GM18520 (cell line): ENCODE measurements around the gene NCSTN.
A peak's percentile ranks its signal among the peaks of the same experiment; 100 is the strongest.

Experiments
- ATAC-seq: cut with Tn5 transposase; IDR thresholded peaks from one replicate; pipeline ENCODE4 v1.9.1; 2021; ENCODE audit not compliant: unreplicated experiment

NCSTN gene

GRCh38 chr1:160342953-160343869 lies at the start of gene NCSTN, which contains the start of gene COPA:
Gene NCSTN (plus strand): TSS chr1:160343383. CDS start chr1:160343397, 14 bp downstream.
Gene COPA (minus strand): TSS chr1:160343250. CDS start chr1:160343170, 80 bp downstream.
- ATAC-seq, result peak; percentile 83

DNA sequence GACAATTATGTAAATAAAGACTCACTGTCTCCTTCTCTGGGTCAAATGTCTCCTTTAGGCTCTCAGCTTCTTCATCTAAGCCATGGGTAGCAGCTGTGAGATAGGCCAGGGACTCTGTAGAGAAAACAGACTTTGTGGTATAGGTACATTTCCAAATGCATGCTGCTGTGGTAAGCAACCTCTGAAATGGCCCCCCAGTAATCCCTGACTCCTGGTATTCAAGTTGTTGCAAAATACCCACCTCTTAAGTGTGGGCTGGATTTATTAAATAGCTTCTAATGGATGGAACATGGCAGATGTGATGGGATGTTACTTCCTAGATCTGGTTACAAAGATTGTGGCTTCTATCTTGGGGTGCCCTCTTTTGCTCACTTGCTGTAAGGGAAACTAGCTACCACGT lies 47.1 kb upstream of the NCSTN start:
- no peak for ATAC-seq

- ATAC-seq, result no peak
Observed at GRCh38 chr1:160300173-160300572, 43.0 kb upstream of the NCSTN start.

DNA sequence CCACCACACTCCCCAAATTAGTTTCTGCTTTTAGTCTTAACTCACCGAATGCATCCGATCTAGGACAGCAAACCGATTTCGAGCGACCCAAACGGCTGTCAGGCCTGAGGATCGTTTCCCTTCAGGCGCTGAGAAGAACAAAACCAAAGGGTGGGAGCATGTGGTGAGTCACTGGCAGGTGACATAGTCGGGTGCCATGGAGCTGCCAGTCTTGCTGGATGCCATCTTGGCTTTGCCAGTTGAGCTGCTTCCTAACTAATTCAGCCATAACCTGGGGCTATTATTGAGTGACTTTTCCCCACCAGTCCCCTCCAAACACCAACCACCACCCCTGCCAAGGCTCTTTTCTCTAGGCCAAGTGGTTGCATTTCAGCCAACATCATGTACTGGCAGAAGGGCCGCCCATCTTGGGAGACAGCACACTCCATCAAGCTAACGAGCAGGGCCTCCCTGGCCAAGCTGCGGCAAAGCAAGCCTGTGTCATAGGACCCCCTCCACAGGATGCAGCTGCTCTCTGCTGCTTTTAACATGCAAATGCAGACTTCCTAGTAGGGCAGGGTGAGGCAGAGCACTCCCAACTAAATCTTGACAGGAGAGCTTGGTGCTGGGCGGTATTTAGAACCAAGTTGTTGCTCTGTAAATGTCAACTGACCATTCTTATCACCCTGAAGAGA lies 35.9 kb upstream of the NCSTN start:
- ATAC-seq, result no peak

GRCh38 chr1:160308451-160309184 lies 34.6 kb upstream of the NCSTN start:
- no peak for ATAC-seq

GRCh38 chr1:160309185-160309557 lies 34.0 kb upstream of the NCSTN start:
- ATAC-seq, result no peak

- no peak for ATAC-seq
Observed at GRCh38 chr1:160309571-160309970, 33.6 kb upstream of the NCSTN start.

GRCh38 chr1:160315359-160315758 lies 27.8 kb upstream of the NCSTN start:
- no peak for ATAC-seq

DNA sequence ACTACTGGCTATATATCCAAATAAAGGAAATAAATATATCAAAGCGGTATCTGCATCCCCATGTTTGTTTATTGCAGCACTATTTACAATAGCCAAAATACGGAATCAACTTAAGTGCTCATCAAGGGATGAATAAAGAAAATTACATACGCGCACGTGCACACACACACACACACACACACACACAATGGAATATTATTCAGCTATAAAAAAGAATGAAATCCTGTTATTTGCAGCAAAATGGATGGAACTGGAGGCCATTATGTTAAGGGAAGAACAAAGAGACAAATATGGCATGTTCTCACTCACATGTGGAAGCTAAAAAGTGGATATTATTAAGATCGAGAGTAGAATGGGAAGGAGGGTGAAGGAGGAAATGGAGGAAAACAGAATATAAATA lies 20.4 kb upstream of the NCSTN start:
- no peak for ATAC-seq

DNA sequence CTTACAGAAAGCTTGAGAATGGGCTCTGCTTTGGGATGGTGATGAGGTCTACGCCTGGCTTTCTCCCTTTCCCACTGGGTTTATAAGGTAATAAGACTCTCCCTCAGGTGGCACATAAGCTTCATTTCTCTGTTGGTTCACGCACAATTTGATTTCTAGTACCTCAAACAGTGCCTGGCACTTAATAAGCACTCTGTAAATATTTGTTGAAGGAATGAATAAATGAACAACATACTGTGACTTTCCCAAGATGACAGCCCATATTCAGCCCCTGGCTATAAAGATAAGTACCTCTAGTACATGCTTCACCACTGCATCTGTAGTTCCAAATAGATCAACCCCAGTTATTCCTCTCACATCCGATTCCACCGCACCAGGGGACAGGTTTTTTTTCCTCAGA lies 17.9 kb upstream of the NCSTN start:
- no peak for ATAC-seq

DNA sequence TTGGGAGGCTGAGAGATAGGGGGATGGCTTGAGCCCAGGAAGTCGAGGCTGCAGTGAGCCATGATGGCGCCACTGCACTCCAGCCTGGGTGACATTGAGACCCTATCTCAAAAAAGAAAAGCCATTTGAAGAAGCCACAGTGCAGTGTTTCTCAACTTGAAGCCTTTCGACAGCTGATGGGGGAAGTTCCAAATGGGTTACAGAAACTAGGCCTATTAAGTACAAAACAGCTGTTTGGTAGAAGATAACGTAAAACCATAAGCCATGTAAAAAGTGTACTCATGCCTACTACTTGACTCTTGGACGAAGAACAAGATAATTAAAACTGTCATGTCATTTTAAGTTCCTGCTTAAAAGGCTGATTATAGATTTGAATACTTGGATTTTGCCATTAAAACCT lies 16.8 kb upstream of the NCSTN start:
- ATAC-seq, result no peak

DNA sequence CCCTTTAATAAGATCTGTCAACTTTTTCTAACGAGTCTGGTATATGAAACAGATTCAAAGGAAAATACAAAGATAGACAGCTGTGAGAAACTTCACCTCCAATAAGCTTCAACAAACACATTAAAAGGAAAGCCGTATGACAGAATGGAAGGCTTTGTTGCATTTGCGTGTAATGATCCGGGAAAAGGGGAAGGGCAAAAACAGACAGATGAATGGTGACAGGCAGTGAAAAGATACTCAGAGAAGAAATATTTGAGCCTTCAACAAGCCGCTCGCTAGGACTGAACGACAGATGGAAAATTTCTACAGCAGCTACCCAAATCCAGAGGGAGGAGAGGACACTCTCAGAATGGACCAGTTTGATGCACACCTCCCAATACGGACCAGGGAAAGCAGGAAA lies 15.0 kb upstream of the NCSTN start:
- ATAC-seq, result no peak

- ATAC-seq, result no peak
Observed at GRCh38 chr1:160330119-160330518, 13.1 kb upstream of the NCSTN start.

DNA sequence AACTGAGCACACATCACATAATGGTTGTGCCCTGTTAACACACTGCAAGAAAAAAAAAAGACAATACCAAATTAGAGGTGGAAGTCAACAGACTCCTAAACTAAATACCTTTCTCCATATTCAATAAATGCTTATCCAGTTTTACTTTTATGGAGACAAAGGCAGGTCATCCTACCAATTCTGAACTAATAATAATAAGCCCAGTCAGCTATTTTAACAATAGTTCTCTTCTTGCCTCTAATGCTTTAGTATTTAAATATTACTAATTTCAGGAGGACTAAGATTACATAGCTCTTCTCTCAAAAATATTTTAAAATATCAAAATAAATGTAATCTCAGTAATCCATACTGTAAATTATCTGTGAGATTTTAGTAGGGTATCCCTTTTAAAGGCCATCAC lies 10.7 kb upstream of the NCSTN start:
- no peak for ATAC-seq

DNA sequence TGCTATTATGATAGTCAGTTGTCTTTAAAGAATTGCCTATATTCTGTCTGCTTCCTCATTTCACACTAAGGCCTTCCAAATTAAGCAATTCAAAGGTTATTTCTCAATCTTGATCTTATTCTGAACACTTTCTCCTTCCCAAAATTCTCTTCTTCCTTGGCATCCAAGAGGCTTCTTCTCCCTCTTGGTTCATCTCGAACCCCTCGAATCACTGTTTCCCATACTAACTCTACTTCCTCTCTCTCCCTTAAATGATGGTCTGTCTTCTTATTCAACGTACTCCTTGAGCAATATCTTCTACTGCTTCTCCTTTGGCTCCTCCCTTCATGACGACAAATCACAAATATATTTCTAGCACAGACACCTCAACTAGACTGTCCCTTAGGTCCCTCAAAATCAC lies 4.6 kb upstream of the NCSTN start:
- ATAC-seq, result no peak

DNA sequence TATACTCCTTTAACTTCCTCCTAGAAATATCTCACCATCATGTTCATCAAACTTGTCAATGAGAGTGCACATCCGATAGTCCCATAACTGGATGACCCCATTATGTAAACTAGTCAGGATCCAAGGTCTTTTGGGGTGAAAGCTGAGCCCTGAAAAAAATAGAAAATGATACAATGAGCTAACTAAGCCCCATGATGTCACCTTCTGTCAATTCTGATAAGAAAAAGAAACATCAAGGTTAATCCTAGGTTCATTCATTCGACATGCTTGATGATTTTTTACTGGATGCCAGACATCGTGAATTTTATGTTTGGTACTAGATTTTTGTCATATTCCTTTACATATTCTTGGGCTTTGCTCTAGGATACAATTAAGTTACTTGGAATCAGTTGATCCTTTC lies 3.0 kb upstream of the NCSTN start:
- no peak for ATAC-seq

DNA sequence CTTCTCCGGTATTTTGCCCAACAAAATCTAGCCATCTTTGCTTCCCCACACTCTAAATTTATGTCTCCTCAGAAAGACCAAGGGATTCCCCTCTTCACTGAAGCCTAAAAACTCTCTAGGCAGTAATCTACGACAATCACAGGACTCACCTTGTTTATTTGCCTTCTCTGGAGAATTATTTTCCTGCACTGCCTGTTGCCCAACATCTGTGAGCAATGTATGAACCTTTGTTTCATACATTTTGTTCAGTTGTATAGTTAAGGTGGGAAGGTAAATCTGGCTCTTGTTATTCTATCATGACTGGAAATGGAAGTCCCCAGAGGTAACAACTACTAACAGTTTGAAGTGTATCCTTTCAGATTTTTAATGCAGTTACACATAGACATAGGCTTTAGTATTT lies 2.3 kb upstream of the NCSTN start:
- ATAC-seq, result no peak

DNA sequence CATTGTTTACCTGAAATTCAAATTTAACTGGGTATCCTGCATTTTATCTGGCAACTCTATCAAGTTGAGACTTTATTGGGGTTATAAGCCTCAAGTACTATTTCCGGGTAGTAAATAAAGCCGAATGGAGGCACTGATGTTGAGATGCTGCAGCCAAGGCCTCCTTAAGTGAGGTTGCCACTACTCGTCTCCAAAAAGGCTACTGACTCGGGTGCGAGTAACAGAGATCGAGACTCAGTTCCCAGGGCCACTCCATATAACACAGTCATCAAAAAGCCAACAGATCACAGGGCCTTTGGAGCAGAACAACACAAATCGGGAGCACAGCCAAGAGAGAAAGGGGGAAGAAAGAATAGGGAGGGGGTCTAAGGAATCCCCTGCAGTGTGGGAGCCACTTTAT lies 657 bp upstream of the NCSTN start:
- ATAC-seq, result no peak

GRCh38 chr1:160344241-160344640 lies 1.1 kb downstream of the NCSTN start:
- no peak for ATAC-seq

- no peak for ATAC-seq
Observed at GRCh38 chr1:160344936-160345335, 1.8 kb downstream of the NCSTN start.

- no peak for ATAC-seq
Observed at GRCh38 chr1:160346463-160346862, 3.3 kb downstream of the NCSTN start.

DNA sequence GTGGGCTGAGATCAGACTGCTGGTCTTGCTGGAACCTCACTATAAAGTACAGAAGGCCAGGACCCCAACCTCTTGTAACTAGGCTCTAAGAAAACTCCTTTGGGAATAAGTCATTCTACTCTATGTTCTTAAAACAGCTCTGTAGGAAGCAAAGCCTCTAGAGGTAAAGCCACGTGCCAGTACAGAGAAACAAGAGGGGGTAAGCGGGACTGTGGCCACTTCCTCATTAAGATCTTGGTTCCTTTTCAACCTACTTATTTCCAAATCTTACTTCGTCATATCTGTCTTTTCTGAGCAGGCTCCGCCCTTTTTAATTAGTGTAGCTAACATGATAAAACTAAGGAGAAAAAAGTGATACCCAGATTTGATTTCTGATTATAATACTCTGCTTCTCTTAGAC lies 3.8 kb downstream of the NCSTN start:
- no peak for ATAC-seq
